Activated CD4-positive, alpha-beta T cell treated with anti-CD3 and anti-CD28 coated beads, Interleukin-2, amount 10 ng/mL, durations not matched to agents 7 days and 5 days (primary cell): Measurements from ENCODE around the gene LEF1. TPM values are rescaled to one million over a fixed set of nuclear protein-coding genes. Genes with fewer than 3 reads are reported as not detected.

Experiments used
- CTCF ChIA-PET: fragments of 350-600 bp; sonication (Branson Sonifier 250); formaldehyde crosslinking; loops from one replicate; lab custom pipeline; 2021; ENCODE audit warnings: antibody characterized with exemption; lab: Charles Lee
- POLR2A ChIA-PET: fragments of 350-600 bp; sonication (Branson Sonifier 250); formaldehyde crosslinking; loops from one replicate; lab custom pipeline; 2021; ENCODE audit warnings: antibody characterized with exemption; lab: Charles Lee
- DNase-seq: peaks from one replicate; pipeline ENCODE4 v3.0.0-alpha.2; 2020
- H3K27ac Mint-ChIP-seq: one replicate; pipeline ENCODE4 v1.8.0; 2021; ENCODE audit warnings: mild to moderate bottlenecking, moderate library complexity, mixed read lengths
- H3K27me3 Mint-ChIP-seq: one replicate; pipeline ENCODE4 v1.8.0; 2021; ENCODE audit warnings: mixed read lengths
- H3K36me3 Mint-ChIP-seq: one replicate; pipeline ENCODE4 v1.8.0; 2021; ENCODE audit warnings: low read depth, mixed read lengths
- H3K4me1 Mint-ChIP-seq: one replicate; pipeline ENCODE4 v1.8.0; 2021; ENCODE audit warnings: mixed read lengths
- H3K4me3 Mint-ChIP-seq: one replicate; pipeline ENCODE4 v1.8.0; 2021; ENCODE audit warnings: mild to moderate bottlenecking, moderate library complexity, mixed read lengths
- H3K9me3 Mint-ChIP-seq: one replicate; pipeline ENCODE4 v1.8.0; 2021; ENCODE audit warnings: mixed read lengths
- total RNA-seq, 2 experiments: library from RNA; stranded (reverse); gene quantifications; one replicate each; pipeline ENCODE4 v1.2.3, GENCODE V29; 2021

LEF1 gene
- total RNA-seq, 2 experiments from 2014 or later, result 386 to 498 TPM

DNA sequence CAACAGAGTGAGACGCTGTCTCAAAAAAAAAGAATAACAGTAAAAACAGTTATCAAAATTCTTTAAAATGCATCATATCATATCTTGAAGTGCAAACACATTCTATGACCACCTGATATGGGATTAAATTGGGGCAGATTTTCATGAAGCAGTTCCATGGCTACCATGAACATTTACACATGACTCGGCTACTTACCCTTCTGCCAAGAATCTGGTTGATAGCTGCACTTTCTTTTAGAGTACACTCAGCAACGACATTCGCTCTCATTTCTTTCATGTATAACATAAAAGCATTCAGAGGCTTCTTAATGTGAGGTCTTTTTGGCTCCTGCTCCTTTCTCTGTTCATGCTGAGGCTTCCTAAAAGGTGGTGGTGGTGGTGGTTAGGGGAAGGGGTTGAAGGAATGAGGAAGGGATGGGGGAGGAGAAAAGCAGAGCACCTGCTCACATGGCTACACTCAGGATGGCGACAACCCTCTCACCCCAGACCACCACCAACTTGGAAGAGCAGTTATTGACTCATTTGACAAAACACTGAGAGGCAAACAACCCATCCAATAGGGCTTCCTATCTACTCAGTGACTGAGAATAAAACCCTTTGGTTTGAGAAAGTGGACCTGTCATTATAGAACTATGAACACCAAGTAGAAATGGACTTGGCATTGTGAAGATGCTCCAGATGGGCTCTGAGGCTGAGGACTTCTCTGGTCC is 90.6 kb downstream of the LEF1 start:
- H3K36me3 Mint-ChIP-seq, result peaks cover 77% of the 10 kb centered on the region
- H3K9me3 Mint-ChIP-seq, result no peaks in the 10 kb centered on the region
- no peak overlapping the region for H3K4me3 Mint-ChIP-seq
- no peaks in the 10 kb centered on the region for H3K27me3 Mint-ChIP-seq
- ChIA-PET CTCF (interaction anchor here (0.6 to 1.4 kb wide), 3 partner anchors 19 to 453 kb away, joined by 3 read pairs; no protein-coding TSS in a partner anchor), POLR2A (no interaction called here)
- peak overlapping the region; percentile 84 for H3K27ac Mint-ChIP-seq
- no peak for DNase-seq
- peaks cover 70% of the 10 kb centered on the region for H3K4me1 Mint-ChIP-seq

DNA sequence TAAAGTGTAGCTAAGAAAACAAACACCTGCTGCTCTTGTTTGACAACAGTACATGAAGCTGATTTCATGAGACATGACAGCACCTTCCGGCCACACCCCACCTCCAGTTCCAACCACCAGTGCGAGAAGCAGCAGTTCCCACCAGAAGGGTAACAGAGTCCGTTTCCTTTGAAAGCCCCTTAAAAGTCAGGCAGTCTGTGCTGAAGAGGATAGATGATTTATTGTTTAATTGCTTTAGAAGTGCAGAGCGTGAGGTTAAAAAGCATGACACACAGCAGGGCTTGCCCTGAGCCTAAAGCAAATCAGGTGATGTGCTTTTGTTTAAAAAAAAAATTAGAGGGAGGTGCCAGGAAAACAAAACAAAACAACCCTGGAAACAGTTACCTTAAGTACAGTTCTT is 96.4 kb downstream of the LEF1 start:
- H3K4me3 Mint-ChIP-seq, result peak overlapping the region; percentile 25
- no peaks in the 10 kb centered on the region for H3K9me3 Mint-ChIP-seq
- peak; percentile 85 for DNase-seq
- H3K27me3 Mint-ChIP-seq, result no peaks in the 10 kb centered on the region
- POLR2A ChIA-PET, result interaction anchor here (0.5 kb wide), 1 partner anchor 36 kb away, joined by 3 read pairs; no protein-coding TSS in a partner anchor
- H3K27ac Mint-ChIP-seq, result peak overlapping the region; percentile 90
- peaks cover 80% of the 10 kb centered on the region for H3K36me3 Mint-ChIP-seq
- CTCF ChIA-PET, result interaction anchor here (1.5 to 1.7 kb wide), 2 partner anchors 27 to 42 kb away, joined by 3 read pairs; no protein-coding TSS in a partner anchor
- peaks cover 66% of the 10 kb centered on the region for H3K4me1 Mint-ChIP-seq

DNA sequence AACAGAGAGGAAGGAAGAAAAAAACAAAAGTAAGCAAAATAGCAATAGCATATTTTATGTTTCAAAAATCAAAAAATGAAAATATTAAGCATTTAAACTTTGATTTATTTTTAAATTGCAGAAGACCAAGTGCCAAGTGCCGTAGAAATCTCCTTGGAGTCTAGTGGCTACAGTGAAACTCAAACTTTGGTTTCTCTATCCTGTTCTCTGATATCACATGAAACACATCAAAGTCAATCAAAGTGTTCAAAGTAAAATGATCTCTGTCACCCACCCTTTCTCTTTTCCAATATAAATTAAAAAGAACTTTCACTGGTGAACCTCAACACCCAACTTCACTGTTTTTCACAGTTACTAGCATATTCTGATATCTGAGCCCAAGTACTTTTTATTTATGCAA is 98.0 kb downstream of the LEF1 start:
- peaks cover 87% of the 10 kb centered on the region for H3K36me3 Mint-ChIP-seq

DNA sequence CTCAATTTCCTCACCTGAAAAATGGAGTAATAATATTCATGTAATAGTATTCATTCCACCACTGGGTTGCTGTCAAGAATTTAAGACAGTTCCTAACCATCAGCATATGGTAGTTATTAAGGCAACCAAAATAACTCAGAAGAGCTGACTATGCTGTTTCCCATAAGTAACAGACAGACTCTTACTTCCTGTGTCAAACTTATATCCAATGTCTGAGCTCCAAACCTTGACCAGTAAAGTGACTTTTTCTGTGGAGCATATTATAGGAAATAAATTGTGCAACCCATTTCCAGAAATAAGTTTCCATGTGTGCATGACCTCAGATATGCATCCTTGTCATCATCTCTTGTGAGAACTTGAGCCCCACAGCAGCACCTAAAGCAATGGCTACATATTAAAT is 100.3 kb downstream of the LEF1 start:
- H3K9me3 Mint-ChIP-seq, result no peaks in the 10 kb centered on the region
- H3K4me3 Mint-ChIP-seq, result no peak overlapping the region
- CTCF ChIA-PET, result interaction anchor here (1.9 kb wide), 1 partner anchor 9 kb away, joined by 7 read pairs; no protein-coding TSS in a partner anchor
- POLR2A ChIA-PET, result no interaction called here
- H3K27ac Mint-ChIP-seq, result no peak overlapping the region
- peaks cover 67% of the 10 kb centered on the region for H3K4me1 Mint-ChIP-seq
- peaks cover 84% of the 10 kb centered on the region for H3K36me3 Mint-ChIP-seq
- no peaks in the 10 kb centered on the region for H3K27me3 Mint-ChIP-seq
- no peak for DNase-seq

More for the DNA sequence above, 98.0 kb downstream of the LEF1 start:
- ChIA-PET CTCF (interaction anchor here (1.7 kb wide), 1 partner anchor 40 kb away, joined by 3 read pairs; no protein-coding TSS in a partner anchor), POLR2A (no interaction called here)
- Mint-ChIP-seq H3K4me3 (peak overlapping the region; percentile 18), H3K9me3 (no peaks in the 10 kb centered on the region), H3K4me1 (peaks cover 73% of the 10 kb centered on the region), H3K27me3 (no peaks in the 10 kb centered on the region), H3K27ac (peak overlapping the region; percentile 90)
- DNase-seq, result no peak

DNA sequence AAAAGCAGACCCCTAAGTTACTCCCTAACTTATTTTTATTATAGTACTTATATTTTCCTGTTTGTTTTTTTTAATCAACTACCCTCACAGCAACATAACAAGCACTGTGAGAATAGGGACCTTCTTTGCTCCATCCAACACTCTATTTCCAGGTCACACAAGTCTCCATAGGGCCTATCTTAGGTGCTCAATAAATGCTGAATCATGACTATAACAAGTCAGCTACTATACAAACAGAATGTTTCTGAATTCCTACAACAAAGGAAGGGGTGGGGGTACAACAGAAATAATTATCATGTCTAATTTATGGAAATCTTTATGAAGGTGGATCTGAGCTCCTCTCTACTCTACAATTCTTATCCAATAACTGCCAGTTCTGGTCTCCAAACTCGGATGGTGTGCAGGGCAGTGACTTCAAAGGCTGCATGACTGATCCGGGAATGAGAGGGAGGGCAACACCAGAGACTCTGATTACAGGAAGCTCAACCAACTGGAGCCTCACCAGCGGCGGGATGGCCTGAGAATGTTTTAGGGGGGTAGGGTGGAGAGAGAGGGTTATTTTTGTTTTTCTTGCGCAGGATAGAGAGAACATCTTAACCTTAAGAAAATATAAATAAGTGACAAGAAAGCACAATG is 107.9 kb downstream of the LEF1 start:
- Mint-ChIP-seq H3K4me3 (no peak overlapping the region), H3K27ac (peak overlapping the region; percentile 13)

DNA sequence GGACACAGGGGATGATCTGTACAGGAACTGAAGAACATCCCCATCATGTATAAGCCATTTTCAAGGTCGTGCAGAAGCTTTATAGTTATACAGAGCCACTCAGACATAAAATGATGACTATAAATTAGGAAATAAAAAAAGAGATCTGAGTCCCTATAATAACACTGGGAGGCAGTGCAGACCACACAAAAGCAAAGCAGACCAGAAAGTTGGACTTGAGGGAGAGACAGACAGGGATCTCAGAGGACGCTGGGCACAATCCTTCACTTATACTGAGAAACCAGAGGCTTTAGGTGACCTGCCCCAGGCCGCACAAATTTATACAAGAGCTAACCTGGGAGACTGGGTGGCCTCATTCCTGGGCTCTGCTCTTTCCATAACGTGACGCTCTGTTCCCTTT is 108.6 kb downstream of the LEF1 start:
- no peak overlapping the region for H3K27ac Mint-ChIP-seq
- DNase-seq, result no peak
- no peaks in the 10 kb centered on the region for H3K9me3 Mint-ChIP-seq
- CTCF ChIA-PET, result interaction anchor here (0.7 to 2.0 kb wide), 5 partner anchors 8 to 560 kb away, joined by 3 to 7 read pairs (median 6); partner anchors contain the start of gene RPL34
- H3K27me3 Mint-ChIP-seq, result no peaks in the 10 kb centered on the region
- no peak overlapping the region for H3K4me3 Mint-ChIP-seq
- peaks cover 75% of the 10 kb centered on the region for H3K4me1 Mint-ChIP-seq
- peaks cover 76% of the 10 kb centered on the region for H3K36me3 Mint-ChIP-seq
- POLR2A ChIA-PET, result interaction anchor here (0.6 kb wide), 1 partner anchor 34 kb away, joined by 3 read pairs; no protein-coding TSS in a partner anchor

More for the DNA sequence above, 107.9 kb downstream of the LEF1 start:
- H3K4me1 Mint-ChIP-seq, result peaks cover 69% of the 10 kb centered on the region
- CTCF ChIA-PET, result interaction anchor here (1.6 to 2.0 kb wide), 2 partner anchors 41 to 560 kb away, joined by 3 to 6 read pairs; partner anchors contain the start of gene RPL34
- H3K36me3 Mint-ChIP-seq, result peaks cover 74% of the 10 kb centered on the region
- no peaks in the 10 kb centered on the region for H3K9me3 Mint-ChIP-seq
- POLR2A ChIA-PET, result no interaction called here
- H3K27me3 Mint-ChIP-seq, result no peaks in the 10 kb centered on the region
- no peak for DNase-seq

DNA sequence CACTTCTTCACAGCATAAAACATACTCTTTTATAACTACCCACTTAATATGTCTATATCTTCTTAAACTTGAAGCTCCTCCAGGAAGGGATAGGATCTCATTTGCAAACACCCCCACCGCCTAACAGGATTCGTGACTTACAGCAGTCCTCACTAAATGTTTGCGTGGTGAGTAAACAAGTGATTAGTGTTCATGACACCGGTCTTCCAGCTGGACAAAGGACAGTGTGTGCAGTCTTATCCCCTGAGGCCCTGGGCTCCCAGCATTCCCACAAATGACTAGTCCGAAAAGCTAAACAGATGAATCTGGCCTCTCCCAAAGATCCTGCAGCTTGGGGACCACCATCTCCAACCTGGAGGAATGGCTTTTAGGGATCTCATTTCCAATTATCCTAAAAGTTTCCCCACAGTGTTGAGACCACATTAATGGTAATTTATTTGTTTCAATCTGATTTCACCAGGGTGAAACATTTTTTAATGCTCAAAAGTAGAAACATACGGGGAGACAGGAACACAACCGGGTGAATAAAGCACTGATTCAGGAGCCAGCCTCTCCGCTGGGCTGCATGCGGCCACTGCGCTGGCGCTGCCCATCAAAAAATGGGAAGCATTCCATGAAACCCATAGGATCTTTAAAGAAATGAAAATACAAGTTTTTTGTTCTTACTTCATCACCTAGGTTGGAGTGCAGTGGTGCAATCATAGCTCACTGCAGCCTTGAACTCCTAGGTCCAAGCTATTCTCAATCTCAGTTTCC is 109.9 kb downstream of the LEF1 start:
- Mint-ChIP-seq H3K36me3 (peaks cover 73% of the 10 kb centered on the region), H3K4me1 (peaks cover 75% of the 10 kb centered on the region), H3K4me3 (no peak overlapping the region), H3K9me3 (no peaks in the 10 kb centered on the region), H3K27ac (peak overlapping the region; percentile 31), H3K27me3 (no peaks in the 10 kb centered on the region)
- ChIA-PET POLR2A (interaction anchor here (0.6 kb wide), 1 partner anchor 49 kb away, joined by 3 read pairs; no protein-coding TSS in a partner anchor), CTCF (interaction anchor here (0.5 to 1.7 kb wide), 6 partner anchors 9 to 614 kb away, joined by 3 to 7 read pairs (median 3); no protein-coding TSS in a partner anchor)
- no peak for DNase-seq

DNA sequence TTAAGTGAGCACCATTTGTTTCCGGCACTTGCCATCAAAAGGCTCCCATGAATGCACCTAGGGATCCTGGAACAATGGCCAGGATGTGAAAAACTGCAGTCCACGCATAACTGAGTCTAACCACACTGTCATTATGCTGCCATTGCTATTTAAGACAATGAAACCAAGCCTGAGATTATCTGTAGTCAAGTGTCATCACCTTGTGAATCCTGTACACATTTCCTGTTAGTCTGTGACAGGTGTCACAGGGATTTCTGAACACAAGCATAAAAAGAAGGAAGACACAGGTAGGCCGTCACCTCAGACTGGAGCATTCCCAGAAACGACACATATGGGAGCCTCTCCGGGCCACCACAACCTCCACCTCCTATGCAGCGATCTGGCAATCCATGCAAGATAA is 112.3 kb downstream of the LEF1 start:
- no peaks in the 10 kb centered on the region for H3K9me3 Mint-ChIP-seq
- no peaks in the 10 kb centered on the region for H3K27me3 Mint-ChIP-seq
- ChIA-PET POLR2A (interaction anchor here (0.5 kb wide), 1 partner anchor 516 kb away, joined by 3 read pairs; no protein-coding TSS in a partner anchor), CTCF (interaction anchor here (0.8 to 2.3 kb wide), 3 partner anchors 22 to 516 kb away, joined by 3 to 7 read pairs (median 4); no protein-coding TSS in a partner anchor)
- no peak for DNase-seq
- no peak overlapping the region for H3K4me3 Mint-ChIP-seq
- H3K4me1 Mint-ChIP-seq, result peaks cover 82% of the 10 kb centered on the region
- H3K27ac Mint-ChIP-seq, result no peak overlapping the region
- H3K36me3 Mint-ChIP-seq, result peaks cover 77% of the 10 kb centered on the region

DNA sequence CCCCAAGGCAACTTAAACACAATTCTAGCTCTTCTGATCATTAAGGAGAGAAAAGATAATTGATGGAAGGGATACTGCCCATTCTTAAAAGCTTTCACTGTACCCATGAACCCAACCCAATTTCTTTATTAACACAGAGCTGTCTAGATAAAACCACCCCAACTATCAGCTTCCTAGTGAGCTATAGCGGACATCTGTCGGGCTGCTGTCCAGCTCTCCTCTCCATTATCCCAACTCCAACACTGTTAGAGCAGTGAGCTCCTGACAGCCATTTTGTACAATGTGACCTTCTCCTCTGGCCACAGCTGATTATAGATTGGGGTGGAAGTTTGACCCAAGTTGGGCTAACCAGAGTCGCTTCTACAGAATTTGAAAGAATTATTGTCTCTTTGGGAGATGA is 112.9 kb downstream of the LEF1 start:
- Mint-ChIP-seq H3K36me3 (peaks cover 79% of the 10 kb centered on the region), H3K9me3 (no peaks in the 10 kb centered on the region), H3K27me3 (no peaks in the 10 kb centered on the region), H3K27ac (peak overlapping the region; percentile 52), H3K4me3 (no peak overlapping the region), H3K4me1 (peaks cover 85% of the 10 kb centered on the region)
- DNase-seq, result no peak
- CTCF ChIA-PET, result interaction anchor here (0.8 to 2.3 kb wide), 4 partner anchors 23 to 117 kb away, joined by 3 to 7 read pairs (median 4); no protein-coding TSS in a partner anchor
- POLR2A ChIA-PET, result interaction anchor here (0.5 kb wide), 1 partner anchor 517 kb away, joined by 3 read pairs; no protein-coding TSS in a partner anchor

DNA sequence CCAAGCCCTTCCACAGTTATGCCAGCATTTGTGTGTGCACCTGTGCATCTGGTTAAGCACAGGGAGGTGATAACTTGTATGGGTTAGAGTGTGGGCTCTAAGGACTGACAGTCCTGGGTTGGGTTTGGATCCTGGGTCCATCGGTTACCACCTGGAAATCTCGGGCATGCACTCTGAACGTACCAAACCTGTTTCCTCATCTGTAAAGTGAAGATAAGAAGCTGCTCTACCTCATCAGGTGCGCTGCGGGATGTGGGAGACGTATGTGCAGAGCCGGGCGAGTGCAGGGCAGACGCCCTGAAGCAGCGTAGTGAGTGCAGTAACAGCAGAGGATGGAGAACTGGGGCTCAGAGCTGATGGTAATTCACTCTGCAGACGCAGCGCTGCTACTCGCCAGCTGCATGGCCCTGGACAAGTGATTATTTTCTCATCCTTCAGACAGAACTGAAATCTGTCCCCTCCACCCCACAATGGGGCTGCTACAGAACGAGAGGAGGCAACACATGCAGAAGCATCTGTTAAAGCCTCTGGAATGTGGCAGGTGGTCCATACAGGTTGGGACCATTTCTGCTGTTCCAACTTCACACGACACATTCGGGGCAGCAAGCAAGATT is 114.6 kb downstream of the LEF1 start:
- no peaks in the 10 kb centered on the region for H3K27me3 Mint-ChIP-seq
- no peaks in the 10 kb centered on the region for H3K9me3 Mint-ChIP-seq
- peaks cover 79% of the 10 kb centered on the region for H3K36me3 Mint-ChIP-seq
- CTCF ChIA-PET, result interaction anchor here (0.6 to 1.7 kb wide), 3 partner anchors 24 to 82 kb away, joined by 3 to 5 read pairs (median 4); no protein-coding TSS in a partner anchor
- H3K27ac Mint-ChIP-seq, result peak overlapping the region; percentile 78
- H3K4me1 Mint-ChIP-seq, result peaks cover 88% of the 10 kb centered on the region
- POLR2A ChIA-PET, result no interaction called here
- H3K4me3 Mint-ChIP-seq, result no peak overlapping the region
- DNase-seq, result no peak

DNA sequence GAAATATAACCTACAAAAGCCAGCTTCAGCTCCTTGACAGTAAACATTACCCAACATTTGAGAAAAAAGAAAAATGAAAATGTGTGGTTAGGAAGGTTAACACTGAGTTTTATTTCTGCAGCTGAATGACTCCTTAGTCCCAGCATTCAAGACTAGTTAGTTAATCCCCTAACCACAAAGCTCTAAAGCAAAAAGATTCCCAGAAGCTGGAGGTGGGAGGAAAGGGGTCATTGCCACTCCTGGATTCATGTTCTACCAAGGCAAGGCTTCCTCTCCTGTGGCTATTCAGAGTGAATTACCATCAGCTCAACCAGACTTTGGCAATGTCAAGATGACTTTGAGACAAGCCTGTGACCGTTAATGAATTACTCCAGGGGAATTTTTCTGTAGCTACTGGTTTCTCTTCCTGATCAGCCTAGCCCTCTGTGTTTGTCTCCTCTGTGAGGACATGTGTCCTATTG is 115.5 kb downstream of the LEF1 start:
- DNase-seq, result no peak
- Mint-ChIP-seq H3K27ac (peak overlapping the region; percentile 77), H3K4me1 (peaks cover 90% of the 10 kb centered on the region), H3K36me3 (peaks cover 79% of the 10 kb centered on the region), H3K27me3 (no peaks in the 10 kb centered on the region), H3K4me3 (no peak overlapping the region), H3K9me3 (no peaks in the 10 kb centered on the region)
- CTCF ChIA-PET, result interaction anchor here (1.4 kb wide), 1 partner anchor 28 kb away, joined by 4 read pairs; no protein-coding TSS in a partner anchor
- POLR2A ChIA-PET, result no interaction called here
